Stimulated activated CD8-positive, alpha-beta memory T cell treated with anti-CD3 and anti-CD28 coated beads, Interleukin-7, amount 100 ng/mL, for 48 hours (primary cell): ENCODE measurements around the gene WBP1L.
"Not testable (repeated sequence)": the region's sequence is repeated elsewhere in the genome, so short reads cannot be mapped to it uniquely, and the experiment has no call there.

Source experiments
- DNase-seq, 2 donors: peaks; one replicate each; pipeline ENCODE4 v3.0.0-alpha.2; 2020; ENCODE audit warnings: low read depth in 1 of 2; ENCODE audit errors: extremely low read depth in 1 of 2

WBP1L gene

DNA sequence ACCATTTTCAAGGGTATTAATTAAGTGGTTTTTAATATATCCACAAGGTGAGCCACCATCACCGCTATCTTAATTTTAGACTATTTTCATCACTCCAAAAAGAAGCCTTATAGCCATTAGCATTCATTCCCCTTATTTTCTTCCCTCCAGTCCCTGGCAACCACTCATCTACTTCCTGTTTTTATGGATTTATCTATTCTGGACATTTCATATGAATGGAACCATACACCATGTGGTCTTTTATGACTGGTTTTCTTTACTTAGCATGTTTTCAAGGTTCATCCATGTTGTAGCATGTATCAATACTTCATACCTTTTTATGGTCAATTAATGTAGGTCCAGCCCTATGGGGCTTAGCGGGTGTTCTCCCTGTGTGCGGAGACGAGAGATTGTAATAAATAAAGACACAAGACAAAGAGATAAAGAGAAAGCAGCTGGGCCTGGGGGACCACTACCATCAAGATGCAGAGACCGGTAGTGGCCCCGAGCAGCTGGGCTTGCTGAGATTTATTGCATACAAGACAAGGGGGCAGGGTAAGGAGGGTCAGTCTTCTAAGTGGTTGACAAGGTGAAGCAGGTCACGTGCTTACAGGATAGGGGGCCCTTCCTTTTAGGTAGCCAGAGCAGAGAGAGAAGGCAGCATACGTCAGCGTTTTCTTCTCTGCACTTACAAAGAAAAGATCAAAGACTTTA is 14.6 kb downstream of the WBP1L start:
- DNase-seq: no peak

DNA sequence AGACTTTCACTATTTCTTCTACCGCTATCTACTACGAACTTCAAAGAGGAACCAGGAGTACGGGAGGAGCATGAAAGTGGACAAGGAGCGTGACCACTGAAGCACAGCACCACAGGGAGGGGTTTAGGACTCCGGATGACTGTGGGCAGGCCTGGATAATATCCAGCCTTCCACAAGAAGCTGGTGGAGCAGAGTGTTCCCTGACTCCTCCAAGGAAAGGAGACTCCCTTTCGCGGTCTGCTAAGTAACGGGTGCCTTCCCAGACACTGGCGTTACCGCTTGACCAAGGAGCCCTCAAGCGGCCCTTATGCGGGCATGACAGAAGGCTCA is 15.2 kb downstream of the WBP1L start:
- DNase-seq: not testable (repeated sequence)

- DNase-seq: no peak
Observed at GRCh38 chr10:102759497-102760210, 15.9 kb downstream of the WBP1L start.

- DNase-seq: no peak
Observed at GRCh38 chr10:102761981-102762380, 18.2 kb downstream of the WBP1L start.

DNA sequence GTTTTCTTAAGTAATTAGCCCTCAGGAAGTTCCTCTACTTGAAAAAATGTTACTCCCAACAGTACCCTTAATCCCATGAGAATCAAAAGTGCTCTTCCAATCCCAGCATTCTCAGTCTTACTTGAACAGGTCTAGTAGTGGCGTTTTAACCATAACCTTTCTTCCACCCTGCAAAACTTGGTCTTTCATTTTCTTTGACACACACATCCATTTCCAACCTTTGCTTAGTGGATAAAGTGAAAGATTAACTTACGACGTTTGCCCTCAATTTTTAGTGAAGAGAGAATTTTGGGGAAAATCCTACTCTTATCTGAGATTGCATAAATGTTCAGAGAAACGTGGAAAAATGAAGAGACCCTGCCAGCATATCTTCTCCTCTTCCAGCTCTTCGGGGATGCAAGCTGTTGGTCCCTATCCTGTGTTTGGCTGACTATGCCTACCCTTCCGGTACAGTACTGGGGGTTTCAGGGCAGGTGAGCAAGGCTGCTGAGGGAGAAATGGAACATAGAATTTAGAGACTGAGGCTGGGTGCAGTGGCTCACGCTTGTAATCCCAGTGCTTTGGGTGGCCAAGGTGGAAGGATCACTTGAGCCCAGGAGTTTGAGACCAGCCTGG is 18.8 kb downstream of the WBP1L start:
- DNase-seq: no peak

DNA sequence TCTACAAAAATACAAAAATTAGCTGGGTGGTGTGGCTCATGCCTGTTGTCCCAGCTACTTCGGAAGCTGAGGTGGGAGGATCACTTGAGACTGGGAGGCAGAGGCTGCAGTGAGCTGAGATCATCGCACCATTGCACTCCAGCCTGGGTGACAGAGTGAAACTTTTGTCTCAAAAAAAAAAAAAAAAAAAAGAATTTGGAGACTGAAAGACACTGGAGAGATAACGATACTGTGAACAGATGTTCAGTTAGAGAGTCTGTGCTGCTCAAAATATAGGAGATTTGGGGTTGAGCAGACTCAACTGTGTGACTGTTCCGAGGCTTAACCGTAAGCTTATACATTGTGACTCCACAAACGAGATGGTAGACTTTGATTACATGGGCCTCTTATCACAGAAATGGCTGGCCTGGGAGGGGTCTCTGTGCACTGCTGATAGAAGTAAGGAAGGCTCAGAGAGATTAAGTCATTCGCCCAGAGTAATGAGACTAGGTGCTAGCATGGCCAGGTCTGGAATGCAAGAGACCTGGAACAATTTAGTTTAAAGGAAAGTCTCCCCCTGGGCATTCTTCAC is 19.4 kb downstream of the WBP1L start:
- DNase-seq: no peak

- no peak for DNase-seq
Observed at GRCh38 chr10:102764470-102765161, 20.9 kb downstream of the WBP1L start.

- no peak for DNase-seq
Observed at GRCh38 chr10:102765336-102765735, 21.6 kb downstream of the WBP1L start.

- no peak for DNase-seq
Observed at GRCh38 chr10:102767428-102768160, 23.8 kb downstream of the WBP1L start.

DNA sequence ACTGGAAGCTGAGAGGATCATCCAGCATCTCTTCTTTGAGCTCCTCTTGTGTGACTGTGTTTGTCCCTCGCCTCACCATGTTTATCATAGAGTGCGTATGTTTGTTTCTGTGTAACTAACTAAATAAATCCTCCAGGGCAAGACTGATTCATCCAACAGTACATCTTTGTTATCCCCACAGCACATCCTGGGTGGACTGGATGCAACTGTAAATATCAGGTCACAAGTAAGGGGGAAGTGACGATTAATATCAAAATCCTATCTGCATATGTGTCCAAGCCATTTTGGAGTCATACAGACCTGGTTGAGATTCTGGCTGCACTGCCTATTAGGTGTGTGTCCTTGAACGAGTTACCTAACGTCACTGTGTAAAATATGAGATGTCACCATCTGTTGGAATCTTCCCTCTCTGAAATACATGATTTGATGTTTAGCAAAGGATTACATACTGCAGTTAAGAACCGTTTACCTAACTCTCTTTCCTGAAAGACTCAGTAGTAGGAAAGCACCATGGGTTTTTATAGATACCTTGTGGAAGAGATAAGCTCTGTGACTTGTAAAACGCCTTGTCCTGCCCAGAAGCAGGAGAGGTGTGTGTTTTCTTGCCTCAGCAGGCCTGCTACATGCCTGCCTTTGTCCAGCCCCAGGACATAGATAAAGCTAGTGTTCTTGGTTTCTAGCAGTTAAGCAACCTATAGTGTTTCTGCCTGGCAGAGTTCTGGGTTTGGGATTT is 25.8 kb downstream of the WBP1L start:
- no peak for DNase-seq

DNA sequence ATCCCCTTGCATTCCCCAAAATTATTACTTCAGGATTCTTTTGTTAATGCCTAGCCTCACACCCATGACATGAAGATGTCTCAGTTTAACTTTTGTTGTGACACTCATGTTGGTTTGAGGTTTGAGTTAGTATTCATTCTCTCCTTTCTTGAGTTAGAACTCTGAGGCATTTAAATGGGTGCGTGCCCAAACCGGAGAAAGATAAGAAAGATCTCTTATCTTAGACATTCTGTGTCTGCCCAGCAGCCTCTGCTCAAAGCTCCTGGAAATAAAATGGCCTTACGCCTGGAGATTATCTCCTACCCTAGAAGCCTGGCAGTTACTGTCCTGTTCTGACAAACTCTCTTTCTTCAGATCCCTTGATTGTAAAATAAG is 26.3 kb downstream of the WBP1L start:
- DNase-seq: no peak

DNA sequence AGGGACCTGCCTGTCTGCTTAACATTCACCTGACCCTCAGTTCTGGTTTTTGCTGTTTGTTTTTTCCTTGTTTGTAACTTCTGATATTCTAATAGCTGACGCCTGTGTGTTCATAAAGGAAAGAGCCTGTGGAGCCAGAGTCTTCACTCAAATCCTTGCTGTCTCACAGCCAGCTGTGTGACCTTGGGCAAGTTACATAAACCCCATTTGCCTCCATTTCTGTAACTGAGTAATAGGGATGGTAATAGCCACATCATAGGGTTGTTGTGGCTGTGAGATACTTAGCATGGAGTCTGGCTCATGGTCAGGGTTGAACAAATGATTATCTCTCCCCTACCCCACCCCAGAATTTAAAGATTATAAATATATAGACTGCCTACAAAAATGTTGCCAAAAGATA is 27.0 kb downstream of the WBP1L start:
- no peak for DNase-seq

DNA sequence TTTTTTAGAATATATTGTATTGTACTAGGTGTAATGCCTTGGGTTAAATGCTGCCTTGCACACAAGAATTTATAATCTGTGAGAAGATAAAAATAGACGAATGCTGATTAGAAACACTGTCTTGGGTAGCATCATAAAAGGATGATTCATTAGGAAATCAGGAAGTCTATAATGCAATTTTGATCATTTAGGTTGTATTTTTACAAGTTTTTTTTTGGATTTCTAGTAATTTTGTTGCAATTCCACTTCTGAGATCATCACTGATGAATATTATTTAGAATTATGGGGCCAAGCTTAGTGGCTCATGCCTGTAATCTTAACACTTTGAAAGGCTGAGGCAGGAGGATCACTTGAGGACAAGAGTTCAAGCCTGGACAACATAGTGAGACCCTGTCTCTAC is 29.6 kb downstream of the WBP1L start:
- no peak for DNase-seq

DNA sequence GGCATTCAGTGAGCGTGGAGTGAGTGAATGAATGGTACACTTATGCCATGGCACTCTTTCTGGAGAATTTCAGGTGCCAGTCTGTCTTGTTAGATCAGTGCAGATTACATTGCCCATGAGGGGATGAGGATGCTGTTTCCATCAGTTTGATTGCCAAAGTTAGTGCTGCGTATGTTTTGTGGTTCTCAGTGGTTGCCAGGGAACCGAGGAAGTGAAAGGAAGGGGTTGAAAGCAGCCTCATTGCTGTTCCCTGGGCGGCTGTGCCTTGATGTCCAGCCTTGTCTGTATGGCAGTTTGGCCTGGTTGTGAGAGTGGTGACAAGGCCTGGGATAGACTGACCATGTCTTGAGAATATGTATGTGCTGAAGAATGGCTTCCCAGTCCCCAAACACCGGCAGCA is 30.2 kb downstream of the WBP1L start:
- DNase-seq: no peak

DNA sequence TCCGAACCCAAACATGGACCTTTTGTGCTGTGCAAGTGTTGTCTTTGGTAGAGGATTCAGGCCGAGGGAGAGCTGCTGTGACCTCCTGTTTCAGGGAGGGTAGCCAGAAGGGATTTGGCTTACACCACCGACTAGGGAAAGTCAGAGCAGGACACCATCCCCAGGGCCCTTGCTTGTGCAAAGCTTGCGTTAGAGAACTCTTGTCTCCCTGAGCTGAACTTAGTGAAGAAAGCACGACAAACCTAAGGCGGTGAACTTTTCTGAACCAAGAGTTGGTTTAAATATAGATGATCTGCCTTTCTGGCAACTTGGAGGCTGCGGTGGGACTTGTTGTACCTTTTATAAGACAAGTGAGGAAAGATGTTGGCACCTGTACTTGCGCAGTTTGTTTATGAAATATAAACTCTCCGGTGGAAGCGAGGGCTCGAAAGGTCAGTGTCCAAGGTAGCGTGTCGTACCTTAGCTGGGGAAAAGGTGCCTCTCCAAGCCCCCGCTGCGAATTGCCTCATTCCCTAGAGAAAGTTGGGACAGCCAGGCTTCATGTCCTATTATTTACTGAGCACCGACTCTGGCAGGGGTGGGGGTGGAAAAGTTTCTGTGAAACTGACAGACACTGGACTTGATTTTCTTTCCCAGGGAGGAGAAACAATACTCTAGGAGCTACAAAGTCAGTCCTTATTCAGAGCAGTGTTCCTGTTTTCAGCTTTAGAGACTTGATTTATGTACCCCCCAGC is 31.6 kb downstream of the WBP1L start:
- no peak for DNase-seq

GRCh38 chr10:102775935-102776669 is 32.4 kb downstream of the WBP1L start:
- no peak for DNase-seq

DNA sequence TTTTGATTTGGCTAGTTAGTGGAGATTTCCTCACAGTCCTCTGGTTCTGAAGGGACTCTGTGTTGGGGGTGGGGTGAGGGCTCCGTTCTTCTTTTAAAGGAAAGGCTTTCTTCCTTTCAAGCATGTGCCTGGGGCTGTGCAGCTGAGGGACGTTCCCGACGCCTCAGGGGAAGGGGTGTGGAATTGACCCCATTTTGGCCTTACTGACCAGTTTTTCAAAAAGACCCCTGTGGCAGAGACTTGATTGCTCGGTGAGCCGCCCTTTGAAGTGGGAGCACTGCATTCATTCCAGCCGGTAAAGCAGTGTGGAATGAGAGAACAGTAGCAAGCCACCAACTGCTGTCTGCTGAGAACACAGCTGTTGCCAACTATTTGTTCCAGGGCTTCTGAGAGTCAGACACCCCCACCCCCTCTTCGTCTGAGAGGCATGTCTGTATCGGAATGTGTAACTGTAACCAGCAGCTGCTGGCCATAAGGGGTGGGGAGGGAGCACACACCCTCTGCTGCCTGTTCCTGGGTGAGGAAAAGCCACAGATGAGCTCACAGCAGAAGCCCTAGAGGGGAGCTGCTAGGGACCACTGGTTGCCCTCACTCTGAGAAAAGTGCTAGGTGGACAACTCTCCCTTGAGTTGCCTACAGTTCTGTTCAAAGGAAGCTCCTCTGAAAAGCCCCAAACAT is 33.2 kb downstream of the WBP1L start:
- no peak for DNase-seq
